Measurements from ENCODE around the gene ACP2.

The ACP2 gene

DNA sequence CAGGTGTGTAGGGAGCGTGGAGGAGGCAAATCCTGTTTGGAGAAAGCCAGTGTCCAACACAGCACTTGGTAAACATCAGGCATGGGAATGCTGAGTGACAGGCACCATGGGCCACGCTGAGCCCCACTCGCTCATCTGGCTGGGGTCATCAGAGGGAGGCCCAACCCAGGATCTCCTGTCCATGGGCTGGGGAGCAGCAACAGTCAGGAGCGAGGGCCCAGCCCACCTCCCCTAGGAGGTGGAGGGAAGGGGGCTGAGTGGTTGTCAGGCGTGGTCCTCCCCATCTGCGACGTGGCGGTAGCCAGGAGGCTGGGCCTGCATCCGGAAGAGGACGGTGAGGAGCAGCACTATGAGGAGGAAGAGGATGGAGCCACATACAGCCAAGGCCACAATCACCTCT, 8.8 kb downstream of the ACP2 start:
- no peak for DNase-seq (ENCODE audit: extremely low spot score)
- TF ChIP-seq FOXA1 (IDR thresholded peaks at IDR 0.05), result no peak
- TF ChIP-seq LEF1 (IDR thresholded peaks at IDR 0.05; ENCODE audit: borderline replicate concordance), result no peak
- no peak for TF ChIP-seq ZNF384 (IDR thresholded peaks at IDR 0.05)
- TF ChIP-seq FOXM1 (IDR thresholded peaks at IDR 0.05; ENCODE audit: borderline replicate concordance), result no peak
- TF ChIP-seq L3MBTL2 (conservative IDR thresholded peaks at IDR 0.05), result no peak
- TF ChIP-seq HDGF (IDR thresholded peaks at IDR 0.05; ENCODE audit: borderline replicate concordance), result no peak
- no peak for TF ChIP-seq ELF4 (IDR thresholded peaks at IDR 0.05)
- no peak for TF ChIP-seq FOXK2 (IDR thresholded peaks at IDR 0.05)
- no peak for TF ChIP-seq SP1 (IDR thresholded peaks at IDR 0.05)
- no peak for TF ChIP-seq TARDBP (IDR thresholded peaks at IDR 0.05)
- no peak for TF ChIP-seq CTBP1 (IDR thresholded peaks at IDR 0.05; ENCODE audit: borderline replicate concordance)
- TF ChIP-seq BHLHE40 (IDR thresholded peaks at IDR 0.05; ENCODE audit: borderline replicate concordance), result no peak
- POLR2A ChIA-PET, result interaction anchor here (1.1 to 5.9 kb wide), 3 partner anchors 9 to 25 kb away, joined by 5 to 41 read pairs (median 11); partner anchors contain the start of genes ACP2 and DDB2
- CTCF ChIA-PET, result no interaction called here

- POLR2A ChIA-PET, result interaction anchor here (0.7 to 5.9 kb wide), 5 partner anchors 12 to 59 kb away, joined by 3 to 41 read pairs (median 3); partner anchors contain the start of genes ACP2 and DDB2
- CTCF ChIA-PET, result interaction anchor here (1.0 to 1.2 kb wide), 2 partner anchors 12 to 118 kb away, joined by 3 read pairs; partner anchors contain the start of gene ACP2
- no peak for DNase-seq (ENCODE audit: extremely low spot score)
- TF ChIP-seq CTBP1 (IDR thresholded peaks at IDR 0.05; ENCODE audit: borderline replicate concordance) (no peak), SUZ12 (IDR thresholded peaks at IDR 0.05) (no peak), ARNT (IDR thresholded peaks at IDR 0.05) (no peak), FOXA1 (IDR thresholded peaks at IDR 0.05) (no peak), ZNF384 (IDR thresholded peaks at IDR 0.05) (no peak), SP1 (IDR thresholded peaks at IDR 0.05) (no peak), FOXM1 (IDR thresholded peaks at IDR 0.05; ENCODE audit: borderline replicate concordance) (no peak), NFRKB (IDR thresholded peaks at IDR 0.05) (no peak)
These were observed 12.1 kb downstream of the ACP2 start for GRCh38 chr11:47236482-47236881.

GRCh38 chr11:47235163-47235562, 13.5 kb downstream of the ACP2 start:
- CTCF ChIA-PET, result interaction anchor here (0.6 to 1.1 kb wide), 4 partner anchors 15 to 342 kb away, joined by 3 to 5 read pairs (median 4); no protein-coding TSS in a partner anchor
- no peak for DNase-seq (ENCODE audit: extremely low spot score)

GRCh38 chr11:47234669-47235100, 13.9 kb downstream of the ACP2 start:
- TF ChIP-seq SP1 (IDR thresholded peaks at IDR 0.05) (no peak), NFRKB (IDR thresholded peaks at IDR 0.05) (no peak), FOXM1 (IDR thresholded peaks at IDR 0.05; ENCODE audit: borderline replicate concordance) (no peak), ZNF384 (IDR thresholded peaks at IDR 0.05) (no peak), BHLHE40 (IDR thresholded peaks at IDR 0.05; ENCODE audit: borderline replicate concordance) (no peak), FOXK2 (IDR thresholded peaks at IDR 0.05) (no peak), CTBP1 (IDR thresholded peaks at IDR 0.05; ENCODE audit: borderline replicate concordance) (no peak), ARNT (IDR thresholded peaks at IDR 0.05) (no peak), SUZ12 (IDR thresholded peaks at IDR 0.05) (no peak), L3MBTL2 (conservative IDR thresholded peaks at IDR 0.05) (no peak), FOXA1 (IDR thresholded peaks at IDR 0.05) (no peak), LEF1 (IDR thresholded peaks at IDR 0.05; ENCODE audit: borderline replicate concordance) (no peak), ELF4 (IDR thresholded peaks at IDR 0.05) (no peak), TARDBP (IDR thresholded peaks at IDR 0.05) (no peak), HDGF (IDR thresholded peaks at IDR 0.05; ENCODE audit: borderline replicate concordance) (no peak)
- TF ChIP-seq, protein P1, sequence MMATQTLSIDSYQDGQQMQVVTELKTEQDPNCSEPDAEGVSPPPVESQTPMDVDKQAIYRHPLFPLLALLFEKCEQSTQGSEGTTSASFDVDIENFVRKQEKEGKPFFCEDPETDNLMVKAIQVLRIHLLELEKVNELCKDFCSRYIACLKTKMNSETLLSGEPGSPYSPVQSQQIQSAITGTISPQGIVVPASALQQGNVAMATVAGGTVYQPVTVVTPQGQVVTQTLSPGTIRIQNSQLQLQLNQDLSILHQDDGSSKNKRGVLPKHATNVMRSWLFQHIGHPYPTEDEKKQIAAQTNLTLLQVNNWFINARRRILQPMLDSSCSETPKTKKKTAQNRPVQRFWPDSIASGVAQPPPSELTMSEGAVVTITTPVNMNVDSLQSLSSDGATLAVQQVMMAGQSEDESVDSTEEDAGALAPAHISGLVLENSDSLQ (IDR thresholded peaks at IDR 0.05), result no peak
- no peak for DNase-seq (ENCODE audit: extremely low spot score)
- POLR2A ChIA-PET, result interaction anchor here (1.2 to 5.9 kb wide), 4 partner anchors 8 to 19 kb away, joined by 3 to 41 read pairs (median 12); partner anchors contain the start of genes ACP2 and DDB2
- CTCF ChIA-PET, result interaction anchor here (0.9 to 1.1 kb wide), 3 partner anchors 14 to 120 kb away, joined by 3 to 4 read pairs (median 3); no protein-coding TSS in a partner anchor

More at GRCh38 chr11:47235163-47235562, 13.5 kb downstream of the ACP2 start:
- TF ChIP-seq TARDBP (IDR thresholded peaks at IDR 0.05) (no peak), L3MBTL2 (conservative IDR thresholded peaks at IDR 0.05) (no peak), SUZ12 (IDR thresholded peaks at IDR 0.05) (no peak), ZNF384 (IDR thresholded peaks at IDR 0.05) (no peak), FOXK2 (IDR thresholded peaks at IDR 0.05) (no peak), ARNT (IDR thresholded peaks at IDR 0.05) (no peak), CTBP1 (IDR thresholded peaks at IDR 0.05; ENCODE audit: borderline replicate concordance) (no peak), BHLHE40 (IDR thresholded peaks at IDR 0.05; ENCODE audit: borderline replicate concordance) (no peak), HDGF (IDR thresholded peaks at IDR 0.05; ENCODE audit: borderline replicate concordance) (no peak), LEF1 (IDR thresholded peaks at IDR 0.05; ENCODE audit: borderline replicate concordance) (no peak), FOXM1 (IDR thresholded peaks at IDR 0.05; ENCODE audit: borderline replicate concordance) (no peak), ELF4 (IDR thresholded peaks at IDR 0.05) (no peak), SP1 (IDR thresholded peaks at IDR 0.05) (no peak), NFRKB (IDR thresholded peaks at IDR 0.05) (no peak), FOXA1 (IDR thresholded peaks at IDR 0.05) (no peak)
- TF ChIP-seq, protein P1 (IDR thresholded peaks at IDR 0.05), result no peak
- POLR2A ChIA-PET, result interaction anchor here (1.2 to 5.9 kb wide), 4 partner anchors 8 to 20 kb away, joined by 3 to 41 read pairs (median 12); partner anchors contain the start of genes ACP2 and DDB2

GRCh38 chr11:47233989-47234668, 14.5 kb downstream of the ACP2 start:
- TF ChIP-seq BHLHE40 (IDR thresholded peaks at IDR 0.05; ENCODE audit: borderline replicate concordance) (no peak), HDGF (IDR thresholded peaks at IDR 0.05; ENCODE audit: borderline replicate concordance) (no peak), NFRKB (IDR thresholded peaks at IDR 0.05) (no peak)
- DNase-seq (ENCODE audit: extremely low spot score), result no peak
- ChIA-PET POLR2A (interaction anchor here (0.6 to 5.9 kb wide), 7 partner anchors 9 to 121 kb away, joined by 3 to 41 read pairs (median 3); partner anchors contain the start of genes ACP2 and DDB2), CTCF (interaction anchor here (0.9 to 1.1 kb wide), 4 partner anchors 11 to 121 kb away, joined by 3 to 4 read pairs (median 3); no protein-coding TSS in a partner anchor)

GRCh38 chr11:47233051-47233450, 15.6 kb downstream of the ACP2 start:
- CTCF ChIA-PET, result no interaction called here
- DNase-seq (ENCODE audit: extremely low spot score), result no peak
- TF ChIP-seq SUZ12 (IDR thresholded peaks at IDR 0.05), result no peak
- TF ChIP-seq, protein P1 (IDR thresholded peaks at IDR 0.05), result no peak
- no peak for TF ChIP-seq SP1 (IDR thresholded peaks at IDR 0.05)
- TF ChIP-seq NFRKB (IDR thresholded peaks at IDR 0.05), result no peak
- TF ChIP-seq L3MBTL2 (conservative IDR thresholded peaks at IDR 0.05), result no peak
- TF ChIP-seq ZNF384 (IDR thresholded peaks at IDR 0.05), result no peak
- TF ChIP-seq ELF4 (IDR thresholded peaks at IDR 0.05), result no peak
- TF ChIP-seq ARNT (IDR thresholded peaks at IDR 0.05), result no peak
- POLR2A ChIA-PET, result interaction anchor here (0.8 to 1.8 kb wide), 3 partner anchors 15 to 26 kb away, joined by 3 to 18 read pairs (median 4); partner anchors contain the start of genes ACP2 and DDB2
